Activated naive CD4-positive, alpha-beta T cell treated with anti-CD3 and anti-CD28 coated beads, Interleukin-2, amount 50 U/mL, for 24 hours (primary cell): ENCODE measurements around the gene TMOD3.
"Not testable (repeated sequence)": the region's sequence is repeated elsewhere in the genome, so short reads cannot be mapped to it uniquely, and the experiment has no call there.

ENCODE experiments used
- H3K27ac Mint-ChIP-seq: one replicate; pipeline ENCODE4 v1.8.0; 2021; ENCODE audit warnings: mild to moderate bottlenecking, mixed read lengths
- H3K27me3 Mint-ChIP-seq: one replicate; pipeline ENCODE4 v1.8.0; 2021; ENCODE audit warnings: mixed read lengths
- H3K36me3 Mint-ChIP-seq: one replicate; pipeline ENCODE4 v1.8.0; 2021; ENCODE audit warnings: mixed read lengths
- H3K4me1 Mint-ChIP-seq: one replicate; pipeline ENCODE4 v1.8.0; 2021; ENCODE audit warnings: mixed read lengths
- H3K4me3 Mint-ChIP-seq: one replicate; pipeline ENCODE4 v1.8.0; 2021; ENCODE audit warnings: mild to moderate bottlenecking, mixed read lengths
- H3K9me3 Mint-ChIP-seq: one replicate; pipeline ENCODE4 v1.8.0; 2021; ENCODE audit warnings: mixed read lengths

Gene TMOD3

DNA sequence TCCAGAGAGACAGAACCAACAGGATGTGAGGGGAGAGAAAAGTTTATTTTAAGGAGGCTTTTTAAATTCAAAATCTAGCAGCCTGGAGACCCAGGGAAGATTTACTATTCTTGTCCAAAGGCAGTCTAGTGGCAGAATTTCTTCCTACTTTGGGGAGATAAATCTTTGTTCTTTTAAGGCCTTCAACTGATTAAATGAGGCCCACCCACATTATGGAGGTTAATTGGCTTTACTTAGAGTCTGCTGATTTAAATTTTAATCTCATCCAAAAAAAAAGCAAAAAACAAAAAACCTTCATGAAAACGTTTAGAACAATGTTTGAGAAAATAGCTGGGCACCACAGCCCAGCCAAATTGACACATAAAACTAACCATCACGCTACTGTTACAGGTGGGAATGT lies 41.3 kb downstream of the TMOD3 start:
- Mint-ChIP-seq H3K27me3 (no peaks in the 10 kb centered on the region), H3K9me3 (no peaks in the 10 kb centered on the region), H3K4me1 (peaks cover 10% of the 10 kb centered on the region), H3K36me3 (peaks cover 30% of the 10 kb centered on the region), H3K4me3 (no peak overlapping the region), H3K27ac (no peak overlapping the region)

DNA sequence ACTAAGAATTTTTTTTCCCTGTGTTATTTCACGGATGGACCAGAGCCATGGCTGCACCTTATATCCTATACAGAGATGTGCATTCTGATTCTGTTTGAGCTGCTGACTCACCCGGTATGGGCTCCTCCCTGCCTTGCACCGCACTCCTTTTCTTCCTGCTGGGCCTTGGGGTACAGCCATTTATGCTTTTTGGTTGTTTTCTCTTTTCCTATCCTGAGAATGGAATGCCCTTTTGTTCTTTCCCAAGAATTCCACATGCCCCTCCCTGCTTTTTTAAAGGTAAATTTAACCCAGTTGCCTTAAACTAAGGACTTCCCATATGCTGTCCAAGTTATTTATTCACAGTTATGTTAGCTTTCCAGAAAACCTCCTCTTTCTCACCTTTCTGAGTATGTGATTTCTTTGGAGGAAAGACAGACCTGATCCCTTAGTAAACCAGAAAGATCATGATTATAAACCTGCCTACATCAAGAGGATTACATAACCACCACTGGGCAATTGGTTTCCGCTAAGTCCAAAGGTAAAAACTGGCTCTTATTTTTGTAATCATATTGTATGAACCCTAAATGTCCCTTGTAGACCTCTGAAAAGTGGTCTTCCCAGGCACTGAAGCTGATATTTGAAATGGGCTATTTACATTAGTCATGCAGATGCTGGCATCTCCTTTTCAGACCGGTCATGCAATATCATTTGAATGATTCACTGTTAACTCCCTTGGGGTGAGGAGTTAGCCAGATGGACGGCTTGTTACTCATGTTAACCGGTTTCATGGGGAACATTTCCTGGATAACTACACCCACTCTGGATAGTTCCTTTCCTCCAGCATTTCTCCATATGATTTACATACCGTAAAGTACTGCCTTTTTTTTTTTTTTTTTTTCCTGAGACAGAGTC lies 45.5 kb downstream of the TMOD3 start:
- H3K36me3 Mint-ChIP-seq = peaks cover 22% of the 10 kb centered on the region
- H3K27me3 Mint-ChIP-seq = no peaks in the 10 kb centered on the region
- peaks cover 25% of the 10 kb centered on the region for H3K4me1 Mint-ChIP-seq
- H3K4me3 Mint-ChIP-seq = no peak overlapping the region
- peak overlapping the region; percentile 27 for H3K27ac Mint-ChIP-seq
- no peaks in the 10 kb centered on the region for H3K9me3 Mint-ChIP-seq

DNA sequence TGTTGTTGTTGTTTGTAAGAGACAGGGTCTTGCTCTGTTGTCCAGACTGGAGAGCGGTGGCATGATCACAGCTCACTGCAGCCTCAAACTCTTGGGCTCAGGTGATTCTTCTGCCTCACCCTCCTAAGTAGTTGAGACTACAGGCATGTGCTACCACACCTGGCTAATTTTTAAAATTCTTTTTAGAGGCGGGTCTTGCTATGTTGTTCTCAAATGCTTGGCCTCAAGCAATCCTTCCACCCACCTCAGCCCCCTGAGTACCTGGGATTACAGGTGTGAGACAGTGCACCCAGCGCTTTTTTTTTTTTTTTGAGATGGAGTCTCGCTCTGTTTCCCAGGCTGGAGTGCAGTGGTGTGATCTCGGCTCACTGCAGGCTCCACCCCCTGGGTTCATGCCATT lies 46.7 kb downstream of the TMOD3 start:
- no peak overlapping the region for H3K4me3 Mint-ChIP-seq
- H3K27ac Mint-ChIP-seq = no peak overlapping the region
- H3K9me3 Mint-ChIP-seq = no peaks in the 10 kb centered on the region
- no peaks in the 10 kb centered on the region for H3K27me3 Mint-ChIP-seq
- H3K4me1 Mint-ChIP-seq = peaks cover 32% of the 10 kb centered on the region
- peaks cover 16% of the 10 kb centered on the region for H3K36me3 Mint-ChIP-seq

- Mint-ChIP-seq H3K27me3 (no peaks in the 10 kb centered on the region), H3K9me3 (no peaks in the 10 kb centered on the region), H3K27ac (peak overlapping the region; percentile 79), H3K36me3 (peaks cover 13% of the 10 kb centered on the region), H3K4me1 (peaks cover 33% of the 10 kb centered on the region), H3K4me3 (no peak overlapping the region)
Measured at GRCh38 chr15:51878446-51879386, 49.3 kb downstream of the TMOD3 start.

DNA sequence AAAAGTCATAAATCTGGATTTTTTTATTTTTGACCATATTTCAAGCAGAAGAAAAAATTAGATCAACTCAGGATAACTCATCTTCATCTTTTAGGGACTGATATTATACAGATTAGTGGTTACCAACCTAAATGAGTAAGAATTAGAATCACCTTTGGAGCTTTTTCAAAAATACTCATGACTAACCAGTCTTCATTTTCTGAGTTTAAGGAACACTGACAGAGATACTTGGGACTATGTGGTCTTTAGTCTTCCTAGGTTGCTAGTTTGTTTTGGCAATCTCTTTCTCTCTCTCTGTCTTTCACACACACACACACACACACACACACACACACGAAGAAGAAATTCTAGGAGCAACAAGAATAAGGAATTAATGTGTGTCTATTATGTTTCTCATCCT lies 50.1 kb downstream of the TMOD3 start:
- Mint-ChIP-seq H3K27ac (no peak overlapping the region), H3K9me3 (no peaks in the 10 kb centered on the region), H3K4me3 (no peak overlapping the region), H3K4me1 (peaks cover 37% of the 10 kb centered on the region), H3K27me3 (no peaks in the 10 kb centered on the region), H3K36me3 (peaks cover 19% of the 10 kb centered on the region)

DNA sequence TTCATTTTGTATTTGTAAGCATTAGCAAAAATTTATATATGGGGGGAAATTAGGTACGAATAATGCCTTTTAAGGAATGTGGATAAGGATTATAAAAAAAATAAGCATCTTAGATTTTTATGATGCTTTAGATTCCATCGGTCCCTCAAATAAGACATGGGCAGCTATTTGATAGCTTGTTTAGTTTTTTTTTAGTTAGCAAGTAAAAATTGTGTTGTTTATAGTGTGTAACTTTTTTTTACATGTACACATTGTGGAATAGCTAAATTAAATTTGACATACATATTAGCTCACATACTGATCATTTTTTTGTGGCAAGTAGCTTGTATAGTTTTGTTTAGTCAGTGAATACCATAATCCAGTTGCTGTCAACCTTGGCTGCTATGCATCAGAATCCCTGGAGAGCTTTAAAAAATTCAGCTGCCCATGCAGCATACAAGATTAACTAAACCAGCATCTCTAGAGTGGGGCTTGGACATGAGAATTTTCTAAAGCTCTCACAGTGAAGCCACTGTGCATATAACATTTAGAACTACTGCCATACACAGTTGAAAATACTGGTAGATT lies 53.9 kb downstream of the TMOD3 start:
- H3K9me3 Mint-ChIP-seq = no peaks in the 10 kb centered on the region
- no peaks in the 10 kb centered on the region for H3K27me3 Mint-ChIP-seq
- no peak overlapping the region for H3K4me3 Mint-ChIP-seq
- H3K27ac Mint-ChIP-seq = no peak overlapping the region
- H3K36me3 Mint-ChIP-seq = peaks cover 13% of the 10 kb centered on the region
- peaks cover 28% of the 10 kb centered on the region for H3K4me1 Mint-ChIP-seq

DNA sequence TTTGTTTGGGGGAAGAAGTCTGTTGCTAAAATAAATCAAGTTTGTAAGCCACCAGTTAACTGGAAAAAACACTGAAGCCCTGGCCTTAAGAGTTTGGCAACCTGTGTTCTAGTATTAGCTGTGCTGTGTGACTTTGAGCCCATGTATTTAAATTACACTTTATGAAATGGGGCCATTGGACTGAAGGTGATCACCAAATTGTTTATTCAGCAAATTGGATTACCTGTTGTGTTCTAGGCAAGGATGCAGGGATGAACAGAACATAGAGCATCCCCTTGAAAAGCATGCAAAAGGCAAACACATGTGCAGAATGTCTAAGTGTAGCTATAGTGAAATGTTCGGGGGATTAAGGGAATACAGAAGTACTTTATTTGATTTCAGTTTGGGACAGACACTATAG lies 54.6 kb downstream of the TMOD3 start:
- peaks cover 26% of the 10 kb centered on the region for H3K4me1 Mint-ChIP-seq

GRCh38 chr15:51884517-51885236 lies 55.2 kb downstream of the TMOD3 start:
- Mint-ChIP-seq H3K27me3 (no peaks in the 10 kb centered on the region), H3K9me3 (no peaks in the 10 kb centered on the region), H3K36me3 (peaks cover 15% of the 10 kb centered on the region), H3K4me1 (peaks cover 20% of the 10 kb centered on the region), H3K27ac (no peak overlapping the region), H3K4me3 (no peak overlapping the region)

More for the DNA sequence above, 54.6 kb downstream of the TMOD3 start:
- Mint-ChIP-seq H3K4me3 (no peak overlapping the region), H3K36me3 (peaks cover 15% of the 10 kb centered on the region), H3K27ac (no peak overlapping the region), H3K9me3 (no peaks in the 10 kb centered on the region), H3K27me3 (no peaks in the 10 kb centered on the region)

DNA sequence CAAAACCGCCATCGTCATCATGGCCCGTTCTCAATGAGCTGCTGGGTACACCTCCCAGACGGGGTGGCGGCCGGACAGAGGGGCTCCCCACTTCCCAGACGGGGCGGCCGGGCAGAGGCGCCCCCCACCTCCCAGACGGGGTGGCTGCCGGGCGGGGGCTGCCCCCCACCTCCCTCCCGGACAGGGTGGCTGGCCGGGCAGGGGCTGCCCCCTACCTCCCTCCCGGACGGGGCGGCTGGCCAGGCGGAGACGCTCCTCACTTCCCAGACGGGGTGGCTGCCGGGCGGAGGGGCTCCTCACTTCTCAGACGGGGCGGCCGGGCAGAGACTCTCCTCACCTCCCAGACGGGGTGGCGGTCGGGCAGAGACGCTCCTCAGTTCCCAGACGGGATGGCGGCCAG lies 56.3 kb downstream of the TMOD3 start:
- H3K27me3 Mint-ChIP-seq, H3K4me3 Mint-ChIP-seq, H3K27ac Mint-ChIP-seq, H3K9me3 Mint-ChIP-seq: not testable (repeated sequence)
- peaks cover 16% of the 10 kb centered on the region for H3K36me3 Mint-ChIP-seq
- peaks cover 14% of the 10 kb centered on the region for H3K4me1 Mint-ChIP-seq

DNA sequence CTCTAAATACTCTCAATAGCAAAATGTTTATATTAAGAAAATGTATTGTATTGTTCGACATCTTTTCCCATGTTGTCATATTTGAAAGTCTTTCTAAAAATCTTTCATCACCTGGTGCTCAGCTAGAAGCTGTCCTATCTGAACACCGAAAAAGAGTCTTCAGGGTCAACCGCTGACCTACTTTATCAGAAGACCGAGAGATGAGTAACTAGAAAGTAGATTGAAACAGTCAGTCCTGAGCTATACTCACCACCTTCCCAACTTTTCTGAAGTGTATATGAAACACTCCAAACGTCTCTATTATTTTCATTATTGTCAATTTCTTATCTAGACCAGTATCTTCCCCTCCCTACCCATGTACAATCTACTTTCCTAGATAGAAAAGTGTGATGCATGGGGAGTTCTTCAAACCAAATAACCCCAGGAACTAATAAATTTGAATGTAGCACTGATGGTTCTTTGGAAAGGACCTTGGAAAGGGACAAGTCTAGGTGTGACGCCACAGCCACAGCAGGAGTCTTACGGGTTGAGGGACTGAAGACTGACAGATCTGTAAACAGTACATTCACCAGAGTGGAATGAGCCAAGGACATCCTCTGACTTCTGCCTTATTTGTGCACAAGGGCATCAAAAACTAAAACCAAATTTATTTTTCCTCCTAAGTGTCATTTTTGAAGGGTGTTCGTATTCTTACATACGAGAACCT lies 58.6 kb downstream of the TMOD3 start:
- no peaks in the 10 kb centered on the region for H3K27me3 Mint-ChIP-seq
- no peak overlapping the region for H3K4me3 Mint-ChIP-seq
- H3K27ac Mint-ChIP-seq = no peak overlapping the region
- peaks cover 21% of the 10 kb centered on the region for H3K36me3 Mint-ChIP-seq
- peaks cover 10% of the 10 kb centered on the region for H3K4me1 Mint-ChIP-seq
- H3K9me3 Mint-ChIP-seq = no peaks in the 10 kb centered on the region

- Mint-ChIP-seq H3K4me3 (no peak overlapping the region), H3K27ac (no peak overlapping the region), H3K27me3 (no peaks in the 10 kb centered on the region), H3K9me3 (no peaks in the 10 kb centered on the region), H3K4me1 (peaks cover 10% of the 10 kb centered on the region), H3K36me3 (peaks cover 24% of the 10 kb centered on the region)
Measured at GRCh38 chr15:51888593-51889195, 59.2 kb downstream of the TMOD3 start.

GRCh38 chr15:51889486-51889885 lies 60.0 kb downstream of the TMOD3 start:
- H3K27ac Mint-ChIP-seq = no peak overlapping the region
- H3K27me3 Mint-ChIP-seq = no peaks in the 10 kb centered on the region
- H3K4me3 Mint-ChIP-seq = no peak overlapping the region
- H3K9me3 Mint-ChIP-seq = no peaks in the 10 kb centered on the region
- H3K36me3 Mint-ChIP-seq = peaks cover 21% of the 10 kb centered on the region
- H3K4me1 Mint-ChIP-seq = peaks cover 7% of the 10 kb centered on the region

DNA sequence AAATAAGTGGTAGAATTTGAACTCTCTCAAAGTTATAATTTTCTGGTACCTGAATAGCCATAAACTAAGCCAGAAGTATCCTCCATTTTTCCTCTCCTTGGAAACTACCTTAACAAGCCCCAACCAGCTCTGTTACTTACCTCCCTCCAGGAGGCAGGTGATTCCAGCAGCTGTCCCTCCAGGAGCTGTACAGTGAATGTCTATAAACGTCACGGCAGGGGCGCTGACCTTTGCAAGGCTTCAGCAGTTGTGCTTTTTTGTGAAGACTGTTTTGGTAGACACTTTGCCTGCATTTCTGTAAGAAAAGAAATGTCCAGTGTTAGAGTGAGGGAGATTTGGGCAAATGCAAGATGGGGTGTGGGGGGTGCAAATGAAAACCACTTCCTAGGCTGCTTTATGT lies 75.0 kb downstream of the TMOD3 start:
- Mint-ChIP-seq H3K27ac (no peak overlapping the region), H3K4me3 (no peak overlapping the region), H3K9me3 (no peaks in the 10 kb centered on the region), H3K4me1 (no peaks in the 10 kb centered on the region), H3K36me3 (peaks cover 20% of the 10 kb centered on the region), H3K27me3 (no peaks in the 10 kb centered on the region)

GRCh38 chr15:51904931-51905330 lies 75.5 kb downstream of the TMOD3 start:
- Mint-ChIP-seq H3K36me3 (peaks cover 18% of the 10 kb centered on the region), H3K27ac (no peak overlapping the region), H3K9me3 (no peaks in the 10 kb centered on the region), H3K4me1 (no peaks in the 10 kb centered on the region), H3K4me3 (no peak overlapping the region), H3K27me3 (no peaks in the 10 kb centered on the region)
